Subcutaneous adipose tissue (tissue), 4 donors: ENCODE results near the gene XRCC4. TPM values are rescaled to one million over a fixed set of nuclear protein-coding genes. Genes with fewer than 3 reads are reported as not detected.

Experiments used
- CTCF ChIP-seq: fragments of 450-650 bp; IDR thresholded peaks from one replicate; pipeline ENCODE4 v1.5.1; 2016; ENCODE audit warnings: low read depth, mild to moderate bottlenecking, control low read depth, antibody characterized with exemption, moderate library complexity
- total RNA-seq, 4 donors: library from RNA; depleted of rRNA; stranded (reverse); fragments of >200 nt; gene quantifications; one replicate each; pipeline ENCODE4 v1.1.0, GENCODE V29; 2016

The XRCC4 gene
- total RNA-seq, 4 donors from 2014 or later: 6.6 to 18.1 (median 13.5) TPM

GRCh38 chr5:83343299-83343698 lies 266.0 kb downstream of the XRCC4 start:
- TF ChIP-seq CTCF: no peak

- no peak for TF ChIP-seq CTCF
These were observed 268.1 kb downstream of the XRCC4 start for GRCh38 chr5:83345423-83345822.

- TF ChIP-seq CTCF: no peak
These were observed 271.0 kb downstream of the XRCC4 start for GRCh38 chr5:83348281-83348780.

- TF ChIP-seq CTCF: no peak
These were observed 275.9 kb downstream of the XRCC4 start for GRCh38 chr5:83353231-83353630.

- no peak for TF ChIP-seq CTCF
These were observed 276.4 kb downstream of the XRCC4 start for GRCh38 chr5:83353774-83354173.

GRCh38 chr5:83354958-83355357 lies 277.6 kb downstream of the XRCC4 start:
- no peak for TF ChIP-seq CTCF

GRCh38 chr5:83357621-83358231 lies 280.4 kb downstream of the XRCC4 start:
- TF ChIP-seq CTCF: no peak
